Endothelial cell of umbilical vein (primary cell): ENCODE results near the gene LSM5. TPM values are rescaled to one million over a fixed set of nuclear protein-coding genes. Genes with fewer than 3 reads are reported as not detected.

ENCODE experiments used
- BruUV-seq: library from RNA; stranded (reverse); fragments of 400-500 nt; replicated peaks from 2 replicates; lab custom pipeline; 2021; lab: Mats Ljungman, UMichigan
- CTCF ChIA-PET: fragments of 300-600, 350-600 bp; sonication (Branson Sonifier 250); formaldehyde crosslinking; loops from one replicate; lab custom pipeline; 2021; ENCODE audit warnings: antibody characterized with exemption, inconsistent platforms; lab: Charles Lee
- POLR2A ChIA-PET: fragments of 300-600, 350-600 bp; sonication (Branson Sonifier 250); formaldehyde crosslinking; loops from one replicate; lab custom pipeline; 2021; ENCODE audit warnings: antibody characterized with exemption, inconsistent platforms; lab: Charles Lee
- DNase-seq: peaks from one replicate; pipeline ENCODE4 v3.0.0-alpha.2; 2011; ENCODE audit warnings: low read depth, low spot score
- FAIRE-seq: peaks from 2 replicates; lab custom pipeline; 2011; peaks lifted over from hg19 to GRCh38; lab: Jason Lieb, UNC
- H2AFZ ChIP-seq: 2 replicates; pipeline ENCODE4 v1.6.0; 2012; ENCODE audit warnings: low read depth, low read length, control low read depth, inconsistent platforms
- H3K27ac ChIP-seq: 2 replicates; pipeline ENCODE4 v1.5.1; 2011; ENCODE audit warnings: low read depth, mild to moderate bottlenecking, control low read depth, low read length, moderate library complexity; ENCODE audit not compliant: insufficient read depth
- H3K27me3 ChIP-seq, 2 experiments: 2 replicates each; pipeline versions ENCODE4 v1.6.0 to v1.6.1; 2011; ENCODE audit warnings: low read length in 2 of 2, mixed read lengths in 1 of 2; ENCODE audit not compliant: control insufficient read depth in 2 of 2, insufficient read depth in 2 of 2
- H3K36me3 ChIP-seq, 2 experiments: 2 replicates in 1 of 2; 3 replicates in 1 of 2; pipeline ENCODE4 v1.5.1; 2011; ENCODE audit warnings: low read length in 2 of 2, mild to moderate bottlenecking in 1 of 2, moderate library complexity in 1 of 2; ENCODE audit not compliant: control insufficient read depth in 2 of 2, insufficient read depth in 2 of 2; ENCODE audit errors: extremely low read depth in 1 of 2
- H3K4me1 ChIP-seq: 3 replicates; pipeline ENCODE4 v1.5.1; 2011; ENCODE audit warnings: mild to moderate bottlenecking, low read length; ENCODE audit not compliant: control insufficient read depth, insufficient read depth; ENCODE audit errors: extremely low read depth
- H3K4me2 ChIP-seq: 2 replicates; pipeline ENCODE4 v1.6.1; 2011; ENCODE audit warnings: low read length, control low read depth, mixed read lengths; ENCODE audit not compliant: insufficient read depth
- H3K4me3 ChIP-seq, 3 experiments: fragments of 200-600 bp in 1 of 3; sonication (generic), shearing (Covaris generic) in 1 of 3; replicated peaks in 1 of 3; 2 replicates each; pipeline ENCODE4 v1.5.1; 2011 to 2016; ENCODE audit warnings: control low read depth in 3 of 3, low read length in 3 of 3, mild to moderate bottlenecking in 2 of 3, inconsistent platforms in 1 of 3, low read depth in 1 of 3, moderate library complexity in 1 of 3; ENCODE audit not compliant: insufficient read depth in 1 of 3
- H3K79me2 ChIP-seq: 2 replicates; pipeline ENCODE4 v1.6.0; 2012; ENCODE audit warnings: low read length, inconsistent platforms; ENCODE audit not compliant: control insufficient read depth, insufficient read depth
- H3K9ac ChIP-seq: replicated peaks from 2 replicates; pipeline ENCODE3; 2011; ENCODE audit warnings: low read length, control low read depth; ENCODE audit not compliant: insufficient read depth; ENCODE audit errors: extremely low read depth
- H3K9me1 ChIP-seq: replicated peaks from 3 replicates; pipeline ENCODE4 v1.6.0; 2011; ENCODE audit warnings: mild to moderate bottlenecking, low read length; ENCODE audit not compliant: control insufficient read depth, insufficient read depth; ENCODE audit errors: extremely low read depth
- H3K9me3 ChIP-seq: replicated peaks from 2 replicates; pipeline ENCODE4 v1.5.1; 2012; ENCODE audit warnings: low read length, inconsistent platforms; ENCODE audit not compliant: control insufficient read depth, insufficient read depth
- H4K20me1 ChIP-seq: replicated peaks from 2 replicates; pipeline ENCODE3; 2011; ENCODE audit warnings: mild to moderate bottlenecking, low read length; ENCODE audit not compliant: control insufficient read depth, insufficient read depth; ENCODE audit errors: extremely low read depth
- EZH2 ChIP-seq: IDR thresholded peaks from 2 replicates; pipeline ENCODE4 v1.6.1; 2012; ENCODE audit warnings: borderline replicate concordance, low read depth, mild to moderate bottlenecking, moderate library complexity, low read length, inconsistent platforms; ENCODE audit not compliant: severe bottlenecking
- FOS ChIP-seq: IDR thresholded peaks from 2 replicates; pipeline ENCODE4 v1.6.1; 2011; ENCODE audit warnings: mild to moderate bottlenecking, low read length, moderate library complexity, borderline replicate concordance; ENCODE audit not compliant: insufficient read depth
- GATA2 ChIP-seq: IDR thresholded peaks from 2 replicates; pipeline ENCODE4 v1.7.0; 2011; ENCODE audit warnings: low read depth, mild to moderate bottlenecking, moderate library complexity, mixed read lengths, low read length; ENCODE audit not compliant: insufficient read length, insufficient read depth
- JUN ChIP-seq: IDR thresholded peaks from 2 replicates; pipeline ENCODE4 v1.6.1; 2011; ENCODE audit warnings: borderline replicate concordance, low read depth; ENCODE audit not compliant: insufficient read length, insufficient read depth
- MYC ChIP-seq: IDR thresholded peaks from one replicate; pipeline ENCODE4 v1.6.1; 2011; ENCODE audit warnings: mild to moderate bottlenecking, low read depth, low read length
- POLR2A ChIP-seq: IDR thresholded peaks from 2 replicates; pipeline ENCODE4 v1.6.1; 2012; ENCODE audit warnings: low read depth, mild to moderate bottlenecking, control low read depth, low read length
- POLR2AphosphoS5 ChIP-seq: IDR thresholded peaks from 2 replicates; pipeline ENCODE4 v1.6.1; 2012; ENCODE audit warnings: low read depth, mild to moderate bottlenecking, control low read depth, low read length, moderate library complexity; ENCODE audit not compliant: insufficient read depth
- dilution Hi-C: fragments of 300-500 bp; cut with MboI; formaldehyde crosslinking; loops from one replicate; pipeline ENCODE4 v1.15.0; 2019; ENCODE audit warnings: low sequenced_read_pairs; ENCODE audit not compliant: extremely low pct_ligation_motif_present
- intact Hi-C: fragments of 100-400 bp; cut with micrococcal nuclease; formaldehyde crosslinking; loops from one replicate; pipeline ENCODE4 v1.10.0; 2022
- polyA plus RNA-seq, 4 experiments: library from polyadenylated mRNA; depleted of rRNA in 3 of 4; stranded (reverse) in 3 of 4; unstranded in 1 of 4; fragments of >200 nt; gene quantifications; 2 replicates each; pipeline versions ENCODE4 v1.2.1 to v1.2.3, GENCODE V29; 2011 to 2012; ENCODE audit warnings: missing spikeins in 1 of 4
- total RNA-seq: library from RNA; stranded (reverse); gene quantifications from 2 replicates; pipeline ENCODE4 v1.2.3, GENCODE V29; 2021
- TF ChIP-seq, protein P1 (sequence below), 2 donors: IDR thresholded peaks; 1 replicate in 1 of 2; 2 replicates in 1 of 2; pipeline ENCODE4 v1.5.1; 2011; ENCODE audit warnings: low read length in 2 of 2, mild to moderate bottlenecking in 2 of 2, moderate library complexity in 2 of 2, control low read depth in 1 of 2, inconsistent platforms in 1 of 2, low read depth in 1 of 2; ENCODE audit not compliant: insufficient read depth in 1 of 2; ENCODE audit errors: extremely low read depth in 1 of 2
- TF ChIP-seq, protein P2 (sequence below): IDR thresholded peaks from 2 replicates; pipeline ENCODE4 v1.6.1; 2011; ENCODE audit not compliant: insufficient read depth, insufficient read length

The LSM5 gene
- total and polyA plus RNA-seq, 2 donors (not counting 3 experiments of a cell fraction or from before 2014, with no cell fraction given), result 36.3 to 68.1 TPM

DNA sequence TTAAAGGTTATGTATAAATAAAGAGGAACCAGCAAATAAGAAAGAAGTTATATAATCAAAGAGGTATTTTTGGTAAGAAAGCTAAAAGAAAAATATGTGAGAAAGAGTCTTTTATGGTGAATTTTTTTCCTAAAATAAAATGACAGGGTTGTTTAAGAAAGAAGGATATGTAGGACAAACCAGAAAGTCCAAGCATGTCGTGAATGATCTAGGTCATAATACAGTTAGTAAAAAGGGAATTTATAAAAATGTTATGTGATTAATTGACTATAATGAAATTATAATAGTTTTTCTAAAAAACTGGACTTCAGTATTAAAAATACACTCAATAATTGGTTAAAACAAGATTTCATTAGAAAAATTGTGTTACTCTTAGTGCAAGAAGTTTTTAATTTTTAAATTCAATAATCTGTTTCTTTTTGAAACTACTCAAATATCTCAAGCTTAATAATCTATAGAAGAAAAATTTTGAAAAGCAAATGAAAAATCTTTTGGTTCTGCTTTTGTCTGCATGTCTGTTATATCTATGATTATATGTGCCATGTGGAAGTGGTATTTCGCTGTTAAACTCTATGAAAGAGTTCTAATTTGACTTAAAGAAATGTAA, 28.5 kb upstream of the LSM5 start:
- intact Hi-C loops, result no loop called here
- H3K9me3 ChIP-seq, result peaks cover 4% of the 10 kb centered on the region
- H2AFZ ChIP-seq, result no peak overlapping the region
- no peak overlapping the region for H3K9ac ChIP-seq
- no TSS peak for BruUV-seq
- H3K36me3 ChIP-seq, result no peaks in the 10 kb centered on the region
- H3K9me1 ChIP-seq, result no peaks in the 10 kb centered on the region
- H3K4me1 ChIP-seq, result no peaks in the 10 kb centered on the region
- no peaks in the 10 kb centered on the region for H3K27me3 ChIP-seq
- H3K27ac ChIP-seq, result no peak overlapping the region
- FAIRE-seq, result no peak
- no peaks in the 10 kb centered on the region for H4K20me1 ChIP-seq
- H3K79me2 ChIP-seq, result peaks cover 64% of the 10 kb centered on the region
- dilution Hi-C loops, result no loop called here
- POLR2A ChIA-PET, result no interaction called here
- H3K4me3 ChIP-seq, result no peak overlapping the region
- CTCF ChIA-PET, result no interaction called here
- DNase-seq, result no peak
- no peak overlapping the region for H3K4me2 ChIP-seq
- TF ChIP-seq GATA2 (no peak), FOS (no peak), EZH2 (no peak), MYC (no peak), POLR2AphosphoS5 (no peak), JUN (no peak), POLR2A (no peak)
- TF ChIP-seq, protein P1, sequence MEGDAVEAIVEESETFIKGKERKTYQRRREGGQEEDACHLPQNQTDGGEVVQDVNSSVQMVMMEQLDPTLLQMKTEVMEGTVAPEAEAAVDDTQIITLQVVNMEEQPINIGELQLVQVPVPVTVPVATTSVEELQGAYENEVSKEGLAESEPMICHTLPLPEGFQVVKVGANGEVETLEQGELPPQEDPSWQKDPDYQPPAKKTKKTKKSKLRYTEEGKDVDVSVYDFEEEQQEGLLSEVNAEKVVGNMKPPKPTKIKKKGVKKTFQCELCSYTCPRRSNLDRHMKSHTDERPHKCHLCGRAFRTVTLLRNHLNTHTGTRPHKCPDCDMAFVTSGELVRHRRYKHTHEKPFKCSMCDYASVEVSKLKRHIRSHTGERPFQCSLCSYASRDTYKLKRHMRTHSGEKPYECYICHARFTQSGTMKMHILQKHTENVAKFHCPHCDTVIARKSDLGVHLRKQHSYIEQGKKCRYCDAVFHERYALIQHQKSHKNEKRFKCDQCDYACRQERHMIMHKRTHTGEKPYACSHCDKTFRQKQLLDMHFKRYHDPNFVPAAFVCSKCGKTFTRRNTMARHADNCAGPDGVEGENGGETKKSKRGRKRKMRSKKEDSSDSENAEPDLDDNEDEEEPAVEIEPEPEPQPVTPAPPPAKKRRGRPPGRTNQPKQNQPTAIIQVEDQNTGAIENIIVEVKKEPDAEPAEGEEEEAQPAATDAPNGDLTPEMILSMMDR (IDR thresholded peaks at IDR 0.05; ENCODE audit: extremely low read depth in 1 of 2, insufficient read depth in 1 of 2, low read depth in 1 of 2, low read length in 2 of 2), result no peak
- TF ChIP-seq, protein P2, sequence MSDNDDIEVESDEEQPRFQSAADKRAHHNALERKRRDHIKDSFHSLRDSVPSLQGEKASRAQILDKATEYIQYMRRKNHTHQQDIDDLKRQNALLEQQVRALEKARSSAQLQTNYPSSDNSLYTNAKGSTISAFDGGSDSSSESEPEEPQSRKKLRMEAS, result no peak
